HFFc6 (cell line): Measurements from ENCODE around the gene PGAP6. TPM values are rescaled to one million over a fixed set of nuclear protein-coding genes. Genes with fewer than 3 reads are reported as not detected.
"Not testable (repeated sequence)": the region's sequence is repeated elsewhere in the genome, so short reads cannot be mapped to it uniquely, and the experiment has no call there.

Source experiments
- DNase-seq: peaks from one replicate; pipeline ENCODE4 v3.0.0-alpha.2; 2018
- H3K27ac Mint-ChIP-seq: 2 replicates; pipeline ENCODE4 v1.8.0; 2020; ENCODE audit warnings: mild to moderate bottlenecking, mixed read lengths
- H3K27me3 Mint-ChIP-seq: 2 replicates; pipeline ENCODE4 v1.8.0; 2021; ENCODE audit warnings: mild to moderate bottlenecking, moderate library complexity, mixed read lengths; ENCODE audit not compliant: insufficient read depth
- H3K36me3 Mint-ChIP-seq: 2 replicates; pipeline ENCODE4 v1.8.0; 2021; ENCODE audit warnings: low read depth, mixed read lengths
- H3K4me1 Mint-ChIP-seq: 2 replicates; pipeline ENCODE4 v1.8.0; 2020; ENCODE audit warnings: low read depth, mixed read lengths
- H3K4me3 Mint-ChIP-seq: 2 replicates; pipeline ENCODE4 v1.8.0; 2020; ENCODE audit warnings: mild to moderate bottlenecking, moderate library complexity, mixed read lengths
- H3K9me3 Mint-ChIP-seq: 2 replicates; pipeline ENCODE4 v1.8.0; 2020; ENCODE audit warnings: mild to moderate bottlenecking, mixed read lengths
- CTCF ChIP-seq: fragments of 200-600 bp; sonication (generic); IDR thresholded peaks from 2 replicates; pipeline ENCODE4 v1.5.0; 2021; ENCODE audit warnings: antibody characterized with exemption, mild to moderate bottlenecking
- total RNA-seq, 6 experiments: library from RNA; stranded (reverse); fragmentation: NEBNext Ultra II Directional; extraction: Animal tissue kit (Norgen Biotek cat#: 25700); gene quantifications; 2 replicates in 1 of 6; 3 replicates in 5 of 6; pipeline ENCODE4 v1.2.3, GENCODE V29; 2021

Gene PGAP6
- total RNA-seq, 6 experiments from 2014 or later, result 50.6 to 69.7 (median 59.7) TPM

DNA sequence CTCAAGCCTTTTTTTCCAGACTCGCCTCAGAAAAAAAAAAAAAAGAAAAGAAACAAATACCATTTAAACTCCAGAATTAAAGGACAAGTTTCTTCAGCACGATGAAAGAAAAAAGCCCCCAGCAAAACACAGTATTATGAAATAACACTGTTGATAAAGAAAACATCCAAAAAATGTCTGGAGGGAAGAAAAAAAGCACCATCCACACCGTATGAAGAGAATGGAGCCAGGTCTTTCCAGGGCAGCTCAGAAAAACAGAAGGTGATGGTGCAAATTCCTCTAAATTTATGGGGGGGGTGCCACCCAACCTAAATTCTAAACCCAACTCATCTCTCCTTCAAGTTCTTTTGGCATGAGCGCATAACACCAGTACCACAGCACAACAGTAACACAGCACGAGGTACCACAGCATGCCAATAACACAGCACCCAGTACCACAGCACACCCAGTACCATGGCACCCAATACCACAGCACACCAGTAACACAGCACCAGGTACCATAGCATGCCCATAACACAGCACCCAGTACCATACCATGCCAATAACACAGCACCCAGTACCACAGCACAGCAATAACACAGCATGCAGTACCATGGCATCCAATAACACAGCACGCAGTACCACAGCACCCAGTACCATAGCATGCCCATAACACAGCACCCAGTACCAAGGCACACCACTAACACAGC lies 48.2 kb downstream of the PGAP6 start:
- Mint-ChIP-seq H3K27me3 (peaks cover 5% of the 10 kb centered on the region; the same call in 1 of the 2 replicates), H3K4me1 (peaks cover 43% of the 10 kb centered on the region), H3K4me3 (no peak overlapping the region), H3K27ac (no peak overlapping the region), H3K36me3 (no peaks in the 10 kb centered on the region), H3K9me3 (no peaks in the 10 kb centered on the region)
- TF ChIP-seq CTCF, result no peak
- no peak for DNase-seq

DNA sequence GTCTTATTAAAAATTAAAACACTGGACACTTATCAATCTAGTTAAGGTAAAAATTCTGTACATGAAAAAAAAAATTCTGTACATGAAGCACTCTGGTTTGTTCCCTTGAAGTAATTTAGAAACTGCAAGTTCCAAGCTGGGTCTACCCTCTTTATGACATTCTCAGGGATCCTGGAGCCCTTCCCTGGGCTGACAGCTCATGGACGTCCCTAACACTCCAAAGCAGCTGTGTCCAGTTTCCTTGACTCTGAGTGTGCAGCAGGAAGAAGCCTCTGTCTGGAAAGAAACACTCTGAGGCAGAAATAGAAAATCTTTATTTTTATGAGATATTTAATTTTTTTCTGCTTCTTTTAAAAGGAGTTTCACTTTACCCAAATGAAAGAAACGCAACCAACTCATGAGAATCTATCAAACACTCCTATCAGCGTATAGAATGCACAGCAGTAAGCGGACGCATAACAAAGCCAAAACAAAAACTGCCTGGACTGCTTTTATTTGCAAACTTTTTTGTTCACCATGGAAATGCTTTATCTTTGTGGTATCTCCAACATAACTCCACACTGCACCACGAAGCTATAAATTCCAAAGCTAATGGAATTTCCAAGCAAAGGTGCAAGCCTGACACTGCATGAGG lies 50.5 kb downstream of the PGAP6 start:
- peak overlapping the region; percentile 65 for H3K4me3 Mint-ChIP-seq
- peak; percentile 75 for DNase-seq
- H3K36me3 Mint-ChIP-seq, H3K9me3 Mint-ChIP-seq, H3K27me3 Mint-ChIP-seq: not testable (repeated sequence)
- peaks cover 52% of the 10 kb centered on the region for H3K4me1 Mint-ChIP-seq
- H3K27ac Mint-ChIP-seq, result peak overlapping the region; percentile 92

GRCh38 chr16:330741-331140 lies 51.0 kb downstream of the PGAP6 start:
- Mint-ChIP-seq H3K9me3 (no peaks in the 10 kb centered on the region), H3K36me3 (no peaks in the 10 kb centered on the region), H3K27me3 (peaks cover 5% of the 10 kb centered on the region; the same call in 1 of the 2 replicates), H3K27ac (peak overlapping the region; percentile 92), H3K4me1 (peaks cover 52% of the 10 kb centered on the region), H3K4me3 (peak overlapping the region; percentile 65)
- TF ChIP-seq CTCF, result no peak
- DNase-seq, result no peak

DNA sequence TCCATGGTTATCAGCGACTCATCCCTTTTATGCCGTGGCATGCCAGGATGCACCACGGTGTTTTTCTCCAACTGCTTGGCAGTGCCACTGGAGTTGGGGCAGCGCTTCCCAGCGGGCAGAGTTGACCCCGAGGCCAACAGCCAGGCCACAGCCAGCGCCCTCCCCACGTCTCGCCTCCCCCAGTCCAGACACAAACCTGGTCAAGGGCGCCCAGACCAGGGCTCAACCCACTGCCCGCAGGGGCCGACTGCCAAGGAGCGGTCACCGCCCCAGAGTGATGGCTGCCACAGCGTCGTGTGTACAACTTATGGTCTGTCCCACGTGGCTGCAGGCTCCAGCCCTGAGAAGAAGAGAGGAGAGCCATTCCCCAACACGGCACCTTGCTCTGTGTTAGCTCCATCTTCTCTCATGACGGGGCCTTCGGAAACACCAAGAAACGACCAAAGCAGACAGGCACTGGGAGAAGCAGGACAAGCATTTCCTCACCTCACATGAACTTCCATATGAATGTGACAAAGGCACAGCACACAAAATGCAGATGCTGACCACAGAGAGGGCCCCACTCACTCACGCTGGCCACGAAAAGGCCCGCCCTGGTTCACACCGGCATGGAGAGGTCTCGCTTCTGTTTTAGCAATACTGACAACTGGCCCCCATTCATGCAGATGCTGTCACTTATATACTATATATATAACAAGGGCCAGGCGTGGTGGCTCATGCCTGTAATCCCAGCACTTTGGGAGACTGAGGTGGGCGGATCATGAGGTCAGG lies 56.2 kb downstream of the PGAP6 start:
- Mint-ChIP-seq H3K27ac (no peak overlapping the region), H3K4me1 (peaks cover 13% of the 10 kb centered on the region), H3K4me3 (no peak overlapping the region), H3K9me3 (no peaks in the 10 kb centered on the region), H3K27me3 (no peaks in the 10 kb centered on the region; the same call in 1 of the 2 replicates), H3K36me3 (no peaks in the 10 kb centered on the region)
- no peak for TF ChIP-seq CTCF
- DNase-seq, result no peak

DNA sequence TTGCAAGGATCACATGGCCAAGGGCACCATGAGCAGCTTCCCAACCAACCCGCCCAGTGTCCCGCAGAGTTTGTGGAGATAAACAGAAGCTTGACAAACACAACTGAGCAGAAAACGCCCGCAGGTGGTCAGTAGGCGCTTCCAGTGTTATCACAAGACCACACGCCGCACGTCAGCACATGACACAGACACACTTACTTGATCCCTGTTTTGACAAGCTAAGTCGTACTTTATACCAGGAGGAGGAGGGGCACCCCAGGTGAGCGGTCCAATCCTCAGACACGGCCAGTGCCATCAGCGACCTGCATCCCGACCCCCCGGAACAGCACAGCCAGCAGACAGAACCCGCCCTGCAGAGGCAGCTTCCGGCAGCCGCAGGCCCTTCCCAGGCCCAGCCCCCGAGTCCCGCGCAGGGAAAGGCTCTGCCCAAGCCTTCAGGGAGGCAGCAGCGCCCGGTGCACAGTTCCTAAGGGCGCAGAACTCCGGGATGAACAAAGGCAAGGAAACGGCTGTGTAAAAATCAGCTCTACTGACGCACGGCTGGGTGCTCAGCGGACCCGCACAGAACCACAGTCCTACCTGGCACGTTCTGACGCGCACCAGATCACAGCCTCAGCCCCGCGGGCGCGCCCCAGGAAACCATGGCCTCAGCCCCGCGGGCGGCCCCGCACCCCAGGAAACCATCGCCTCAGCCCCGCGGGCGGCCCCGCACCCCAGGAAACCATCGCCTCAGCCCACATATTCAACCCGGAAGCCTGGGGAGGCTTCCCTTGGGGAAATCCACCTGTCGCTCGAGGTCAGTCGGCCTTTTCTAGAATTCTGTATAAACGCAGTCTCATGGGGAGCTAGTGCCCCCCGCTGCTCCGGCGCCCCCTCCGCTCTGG lies 57.1 kb downstream of the PGAP6 start:
- Mint-ChIP-seq H3K4me3 (no peak overlapping the region), H3K9me3 (no peaks in the 10 kb centered on the region), H3K36me3 (no peaks in the 10 kb centered on the region), H3K27ac (no peak overlapping the region), H3K4me1 (peaks cover 9% of the 10 kb centered on the region), H3K27me3 (no peaks in the 10 kb centered on the region; the same call in 1 of the 2 replicates)
- no peak for DNase-seq
- no peak for TF ChIP-seq CTCF
